ENCODE data around the gene CBX8. TPM values are rescaled to one million over a fixed set of nuclear protein-coding genes. Genes with fewer than 3 reads are reported as not detected.

The CBX8 gene
- total and polyA plus RNA-seq, 2 of the 13 experiments (the other 11 are each of a cell fraction or from before 2014, with no cell fraction given), result 0.34 to 12.6 TPM

DNA sequence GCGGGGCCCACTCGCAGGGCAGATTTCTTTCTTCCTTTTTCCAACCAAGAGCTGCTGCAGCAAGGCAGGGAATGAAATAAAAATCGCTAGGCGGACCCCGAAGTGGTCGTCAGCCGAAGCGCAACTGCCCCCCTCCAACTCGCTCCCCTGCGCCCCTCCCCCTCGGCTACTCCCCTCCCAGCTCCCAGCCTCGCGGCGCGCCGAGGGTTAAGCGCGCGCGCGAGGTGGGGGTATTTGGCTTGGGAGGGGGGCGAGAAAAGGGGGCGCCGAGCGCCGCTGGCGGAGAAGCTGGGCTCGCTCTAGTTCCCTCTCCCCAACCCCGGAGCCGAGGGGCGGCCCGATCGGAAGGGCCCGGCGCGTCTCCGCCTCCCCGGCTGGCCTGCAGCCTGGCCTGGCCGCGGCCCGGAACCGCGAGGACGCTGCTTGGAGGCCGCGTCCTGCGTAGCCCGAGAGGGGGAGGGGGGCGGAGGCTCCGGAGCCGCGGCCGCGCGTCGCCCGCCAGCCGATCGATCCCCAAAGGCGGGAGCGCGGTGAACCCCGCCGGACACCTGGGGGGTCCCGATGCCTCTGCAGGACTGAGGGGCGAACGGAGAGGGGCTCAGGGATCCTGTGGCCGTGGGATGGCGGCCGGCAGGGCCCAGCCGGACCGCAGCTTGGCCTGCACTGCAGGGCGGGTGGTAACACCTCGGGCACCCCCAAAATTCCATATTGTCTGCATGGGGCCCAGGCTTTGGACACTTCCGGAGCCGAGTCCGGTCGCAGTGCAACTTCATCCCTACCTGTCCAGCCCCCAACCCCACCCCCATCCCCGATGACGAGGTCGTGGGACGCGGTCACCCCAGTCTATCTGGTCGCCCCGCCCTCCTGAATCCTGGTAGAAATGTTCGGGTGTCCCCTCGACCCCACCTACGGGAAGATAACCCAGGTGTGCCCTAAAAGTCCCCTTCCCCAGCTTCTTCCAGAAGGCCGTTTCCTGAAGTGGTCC is 47.2 kb upstream of the CBX8 start (continued):
- no peak for TF ChIP-seq THYN1 (CRISPR knock-in tag; IDR thresholded peaks at IDR 0.05; ENCODE audit: borderline replicate concordance, low read depth)
- peak; percentile 99 for TF ChIP-seq ZFY (CRISPR knock-in tag; IDR thresholded peaks at IDR 0.05)
- TF ChIP-seq ZKSCAN8 (CRISPR knock-in tag; IDR thresholded peaks at IDR 0.05; ENCODE audit: borderline replicate concordance), result no peak
- TF ChIP-seq NCOA1 (CRISPR knock-in tag; IDR thresholded peaks at IDR 0.05), result 0 out of 2 replicates have a peak, but pooled peaks have one; percentile 71
- TF ChIP-seq RBFOX2 (IDR thresholded peaks at IDR 0.05; ENCODE audit: low read depth, low read length), result peak; percentile 97
- peak; percentile 56 for TF ChIP-seq RARA (CRISPR knock-in tag; IDR thresholded peaks at IDR 0.05)
- TF ChIP-seq ZNF619 (CRISPR knock-in tag; IDR thresholded peaks at IDR 0.05), result 0 out of 2 replicates have a peak, but pooled peaks have one; percentile 8
- peak; percentile 73 for TF ChIP-seq SAP130 (CRISPR knock-in tag; IDR thresholded peaks at IDR 0.05; ENCODE audit: low read depth)
- no peak for TF ChIP-seq RARG (CRISPR knock-in tag; IDR thresholded peaks at IDR 0.05; ENCODE audit: low read depth)
- TF ChIP-seq, protein P1, sequence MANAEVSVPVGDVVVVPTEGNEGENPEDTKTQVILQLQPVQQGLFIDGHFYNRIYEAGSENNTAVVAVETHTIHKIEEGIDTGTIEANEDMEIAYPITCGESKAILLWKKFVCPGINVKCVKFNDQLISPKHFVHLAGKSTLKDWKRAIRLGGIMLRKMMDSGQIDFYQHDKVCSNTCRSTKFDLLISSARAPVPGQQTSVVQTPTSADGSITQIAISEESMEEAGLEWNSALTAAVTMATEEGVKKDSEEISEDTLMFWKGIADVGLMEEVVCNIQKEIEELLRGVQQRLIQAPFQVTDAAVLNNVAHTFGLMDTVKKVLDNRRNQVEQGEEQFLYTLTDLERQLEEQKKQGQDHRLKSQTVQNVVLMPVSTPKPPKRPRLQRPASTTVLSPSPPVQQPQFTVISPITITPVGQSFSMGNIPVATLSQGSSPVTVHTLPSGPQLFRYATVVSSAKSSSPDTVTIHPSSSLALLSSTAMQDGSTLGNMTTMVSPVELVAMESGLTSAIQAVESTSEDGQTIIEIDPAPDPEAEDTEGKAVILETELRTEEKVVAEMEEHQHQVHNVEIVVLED (CRISPR knock-in tag; IDR thresholded peaks at IDR 0.05; ENCODE audit: borderline replicate concordance), result peak; percentile 63
- TF ChIP-seq, protein P2, sequence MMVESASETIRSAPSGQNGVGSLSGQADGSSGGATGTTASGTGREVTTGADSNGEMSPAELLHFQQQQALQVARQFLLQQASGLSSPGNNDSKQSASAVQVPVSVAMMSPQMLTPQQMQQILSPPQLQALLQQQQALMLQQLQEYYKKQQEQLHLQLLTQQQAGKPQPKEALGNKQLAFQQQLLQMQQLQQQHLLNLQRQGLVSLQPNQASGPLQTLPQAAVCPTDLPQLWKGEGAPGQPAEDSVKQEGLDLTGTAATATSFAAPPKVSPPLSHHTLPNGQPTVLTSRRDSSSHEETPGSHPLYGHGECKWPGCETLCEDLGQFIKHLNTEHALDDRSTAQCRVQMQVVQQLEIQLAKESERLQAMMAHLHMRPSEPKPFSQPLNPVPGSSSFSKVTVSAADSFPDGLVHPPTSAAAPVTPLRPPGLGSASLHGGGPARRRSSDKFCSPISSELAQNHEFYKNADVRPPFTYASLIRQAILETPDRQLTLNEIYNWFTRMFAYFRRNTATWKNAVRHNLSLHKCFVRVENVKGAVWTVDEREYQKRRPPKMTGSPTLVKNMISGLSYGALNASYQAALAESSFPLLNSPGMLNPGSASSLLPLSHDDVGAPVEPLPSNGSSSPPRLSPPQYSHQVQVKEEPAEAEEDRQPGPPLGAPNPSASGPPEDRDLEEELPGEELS (CRISPR knock-in tag; IDR thresholded peaks at IDR 0.05), result peak; percentile 49; the same call in 1 of the 2 replicates
- TF ChIP-seq, protein P3, sequence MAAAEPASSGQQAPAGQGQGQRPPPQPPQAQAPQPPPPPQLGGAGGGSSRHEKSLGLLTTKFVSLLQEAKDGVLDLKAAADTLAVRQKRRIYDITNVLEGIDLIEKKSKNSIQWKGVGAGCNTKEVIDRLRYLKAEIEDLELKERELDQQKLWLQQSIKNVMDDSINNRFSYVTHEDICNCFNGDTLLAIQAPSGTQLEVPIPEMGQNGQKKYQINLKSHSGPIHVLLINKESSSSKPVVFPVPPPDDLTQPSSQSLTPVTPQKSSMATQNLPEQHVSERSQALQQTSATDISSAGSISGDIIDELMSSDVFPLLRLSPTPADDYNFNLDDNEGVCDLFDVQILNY (CRISPR knock-in tag; conservative IDR thresholded peaks at IDR 0.05), result peak; percentile 79; the same call in 1 of the 2 replicates
- TF ChIP-seq POLR2G (IDR thresholded peaks at IDR 0.05; ENCODE audit: low read depth, low read length), result peak; percentile 94
- no peak for TF ChIP-seq CENPX (CRISPR knock-in tag; IDR thresholded peaks at IDR 0.05)
- peak; percentile 71; the same call in 1 of the 2 replicates for TF ChIP-seq ZNF383 (CRISPR knock-in tag; IDR thresholded peaks at IDR 0.05; ENCODE audit: borderline replicate concordance)
- TF ChIP-seq MIXL1 (CRISPR knock-in tag; IDR thresholded peaks at IDR 0.05), result no peak
- no peak for TF ChIP-seq SMAD9 (CRISPR knock-in tag; IDR thresholded peaks at IDR 0.05)
- TF ChIP-seq DMAP1 (CRISPR knock-in tag; IDR thresholded peaks at IDR 0.05), result peak; percentile 48; the same call in 1 of the 2 replicates
- peak; percentile 50 for TF ChIP-seq POLR2AphosphoS5 (IDR thresholded peaks at IDR 0.05; ENCODE audit: low read depth, low read length)
- no peak for TF ChIP-seq XBP1 (CRISPR knock-in tag; IDR thresholded peaks at IDR 0.05)
- no peak for TF ChIP-seq TRIM24 (CRISPR knock-in tag; IDR thresholded peaks at IDR 0.05)
- no peak for TF ChIP-seq NR2F1 (CRISPR knock-in tag; IDR thresholded peaks at IDR 0.05)
- TF ChIP-seq NCOR1 (IDR thresholded peaks at IDR 0.05; ENCODE audit: borderline replicate concordance, low read length), result no peak
- TF ChIP-seq GTF2F1 (IDR thresholded peaks at IDR 0.05; ENCODE audit: low read length), result no peak
- TF ChIP-seq ZNF678 (CRISPR knock-in tag; IDR thresholded peaks at IDR 0.05), result no peak; the same call in none of the 2 replicates
- TF ChIP-seq RBAK (CRISPR knock-in tag; IDR thresholded peaks at IDR 0.05), result no peak
- TF ChIP-seq PHF5A (CRISPR knock-in tag; IDR thresholded peaks at IDR 0.05; ENCODE audit: low read depth, unreplicated experiment), result no peak
- TF ChIP-seq XRCC5 (optimal IDR thresholded peaks at IDR 0.05; ENCODE audit: low read length), result peak; percentile 68

All from HepG2 (cell line).